Measurements from ENCODE around the gene SLC5A2.
"Not testable (repeated sequence)": the region's sequence is repeated elsewhere in the genome, so short reads cannot be mapped to it uniquely, and the experiment has no call there.

SLC5A2 gene

GRCh38 chr16:31498493-31498892 lies 15.6 kb downstream of the SLC5A2 start:
- DNase-seq (ENCODE audit: low spot score): no peak

- no peak for DNase-seq (ENCODE audit: low spot score)
These were observed 17.0 kb downstream of the SLC5A2 start for GRCh38 chr16:31499928-31500327.

- no peak for DNase-seq (ENCODE audit: low spot score)
These were observed 18.5 kb downstream of the SLC5A2 start for GRCh38 chr16:31501226-31501965.

GRCh38 chr16:31501966-31502348 lies 19.0 kb downstream of the SLC5A2 start:
- no peak for DNase-seq (ENCODE audit: low spot score)

GRCh38 chr16:31502981-31503380 lies 20.1 kb downstream of the SLC5A2 start:
- no peak for DNase-seq (ENCODE audit: low spot score)

GRCh38 chr16:31503555-31503954 lies 20.6 kb downstream of the SLC5A2 start:
- not testable (repeated sequence) for DNase-seq (ENCODE audit: low spot score)

- no peak for DNase-seq (ENCODE audit: low spot score)
These were observed 21.2 kb downstream of the SLC5A2 start for GRCh38 chr16:31504159-31504558.

GRCh38 chr16:31505483-31505882 lies 22.6 kb downstream of the SLC5A2 start:
- DNase-seq (ENCODE audit: low spot score): no peak

- DNase-seq (ENCODE audit: low spot score): no peak
These were observed 24.6 kb downstream of the SLC5A2 start for GRCh38 chr16:31507617-31507928.

GRCh38 chr16:31507929-31508705 lies 25.2 kb downstream of the SLC5A2 start, which contains the start of gene RUSF1:
RUSF1 (minus strand) TSS chr16:31508391; CDS start chr16:31508373, 18 bp downstream.
- peak; percentile 85 for DNase-seq (ENCODE audit: low spot score)

- DNase-seq (ENCODE audit: low spot score): peak; percentile 30
These were observed 25.8 kb downstream of the SLC5A2 start for GRCh38 chr16:31508706-31509195.

- DNase-seq (ENCODE audit: low spot score): no peak
These were observed 30.2 kb downstream of the SLC5A2 start for GRCh38 chr16:31513126-31513525.

- DNase-seq (ENCODE audit: low spot score): no peak
These were observed 31.0 kb downstream of the SLC5A2 start for GRCh38 chr16:31513884-31514283.

- no peak for DNase-seq (ENCODE audit: low spot score)
These were observed 35.0 kb downstream of the SLC5A2 start for GRCh38 chr16:31517800-31518402.

GRCh38 chr16:31519759-31520431 lies 37.0 kb downstream of the SLC5A2 start:
- DNase-seq (ENCODE audit: low spot score): no peak

- DNase-seq (ENCODE audit: low spot score): no peak
These were observed 38.4 kb downstream of the SLC5A2 start for GRCh38 chr16:31521368-31521767.

GRCh38 chr16:31522071-31522470 lies 39.1 kb downstream of the SLC5A2 start:
- DNase-seq (ENCODE audit: low spot score): no peak

GRCh38 chr16:31523768-31524167 lies 40.8 kb downstream of the SLC5A2 start:
- not testable (repeated sequence) for DNase-seq (ENCODE audit: low spot score)

- no peak for DNase-seq (ENCODE audit: low spot score)
These were observed 42.2 kb downstream of the SLC5A2 start for GRCh38 chr16:31525113-31525512.

- DNase-seq (ENCODE audit: low spot score): no peak
These were observed 44.9 kb downstream of the SLC5A2 start, which contains the start of gene AHSP for GRCh38 chr16:31527734-31528274. AHSP (plus strand) TSS chr16:31527900; CDS start chr16:31528140, 240 bp downstream.

- no peak for DNase-seq (ENCODE audit: low spot score)
These were observed 45.7 kb downstream of the SLC5A2 start for GRCh38 chr16:31528523-31529107.

Measured in LoVo (cell line).